SK-N-SH (cell line): ENCODE results near the gene CLDN7. TPM values are rescaled to one million over a fixed set of nuclear protein-coding genes. Genes with fewer than 3 reads are reported as not detected.

ENCODE experiments used
- CTCF ChIA-PET: fragments of 300-600, 350-600 bp; formaldehyde crosslinking; extraction: SDS; loops from one replicate; lab custom pipeline; 2021; lab: Yijun Ruan, JAX
- POLR2A ChIA-PET: fragments of 350-600 bp; sonication (Branson Sonifier 250); formaldehyde crosslinking; extraction: SDS; loops from one replicate; lab custom pipeline; 2020; ENCODE audit warnings: antibody characterized with exemption, inconsistent platforms; lab: Yijun Ruan, JAX
- DNase-seq: peaks from one replicate; pipeline ENCODE4 v3.0.0; 2012
- H2AFZ ChIP-seq: fragments of 200-600 bp; sonication (generic); 2 replicates; pipeline ENCODE4 v1.8.1; 2016; ENCODE audit warnings: antibody characterized with exemption, mild to moderate bottlenecking, low read depth
- H3F3A ChIP-seq: fragments of 200-600 bp; sonication (generic); replicated peaks from 2 replicates; pipeline ENCODE3; 2016; ENCODE audit warnings: antibody characterized with exemption, mild to moderate bottlenecking; ENCODE audit not compliant: insufficient read depth
- H3K27ac ChIP-seq, 2 experiments: fragments of 200-500 bp in 1 of 2; fragments of 200-600 bp in 1 of 2; sonication (Bioruptor generic) in 1 of 2; sonication (generic), shearing (Covaris generic) in 1 of 2; 2 replicates each; pipeline versions ENCODE4 v1.5.1 to v1.6.1; 2014 to 2016; ENCODE audit warnings: low read depth in 2 of 2, inconsistent platforms in 1 of 2, low read length in 1 of 2, mild to moderate bottlenecking in 1 of 2, mixed read lengths in 1 of 2
- H3K27me3 ChIP-seq: fragments of 200-600 bp; sonication (generic), shearing (Covaris generic); 2 replicates; pipeline ENCODE4 v1.6.1; 2016; ENCODE audit warnings: mixed run types; ENCODE audit not compliant: insufficient read depth
- H3K36me3 ChIP-seq, 2 experiments: fragments of 200-500 bp in 1 of 2; fragments of 200-600 bp in 1 of 2; sonication (Bioruptor generic) in 1 of 2; sonication (generic) in 1 of 2; replicated peaks in 1 of 2; 2 replicates each; pipeline versions ENCODE3 to v1.5.1; 2014 to 2016; ENCODE audit warnings: low read length in 1 of 2, mild to moderate bottlenecking in 1 of 2; ENCODE audit not compliant: insufficient read depth in 2 of 2, control insufficient read depth in 1 of 2
- H3K4me1 ChIP-seq, 2 experiments: fragments of 200-500 bp in 1 of 2; fragments of 200-600 bp in 1 of 2; sonication (Bioruptor generic) in 1 of 2; sonication (generic), shearing (Covaris generic) in 1 of 2; 2 replicates each; pipeline versions ENCODE4 v1.5.1 to v1.6.1; 2014 to 2016; ENCODE audit warnings: low read depth in 1 of 2, low read length in 1 of 2, mixed run types in 1 of 2; ENCODE audit not compliant: insufficient read depth in 2 of 2, control insufficient read depth in 1 of 2
- H3K4me2 ChIP-seq: fragments of 200-600 bp; sonication (generic), shearing (Covaris generic); 2 replicates; pipeline ENCODE4 v1.6.1; 2017; ENCODE audit warnings: mixed run types
- H3K4me3 ChIP-seq, 2 experiments: fragments of 200-500 bp in 1 of 2; fragments of 200-600 bp in 1 of 2; sonication (Bioruptor generic) in 1 of 2; sonication (generic), shearing (Covaris generic) in 1 of 2; 2 replicates each; pipeline versions ENCODE4 v1.5.1 to v1.8.1; 2014 to 2016; ENCODE audit warnings: low read depth in 2 of 2, inconsistent platforms in 1 of 2, low read length in 1 of 2, mild to moderate bottlenecking in 1 of 2, mixed read lengths in 1 of 2, moderate library complexity in 1 of 2
- H3K79me2 ChIP-seq: fragments of 200-600 bp; sonication (generic); 2 replicates; pipeline ENCODE4 v1.8.1; 2017; ENCODE audit warnings: mild to moderate bottlenecking; ENCODE audit not compliant: insufficient read depth
- H3K9ac ChIP-seq: fragments of 200-600 bp; sonication (generic); 2 replicates; pipeline ENCODE4 v1.6.1; 2017; ENCODE audit warnings: mixed run types
- H3K9me2 ChIP-seq: fragments of 200-600 bp; sonication (generic); 2 replicates; pipeline ENCODE4 v1.6.1; 2017; ENCODE audit warnings: mixed run types
- H3K9me3 ChIP-seq: fragments of 200-600 bp; sonication (generic); 2 replicates; pipeline ENCODE4 v1.6.1; 2017; ENCODE audit warnings: mixed run types, mild to moderate bottlenecking, moderate library complexity
- H4K20me1 ChIP-seq: fragments of 200-600 bp; sonication (generic); 2 replicates; pipeline ENCODE4 v1.6.1; 2017; ENCODE audit warnings: mild to moderate bottlenecking, mixed run types; ENCODE audit not compliant: insufficient read depth
- CHD2 ChIP-seq: fragments of 150-350 bp; IDR thresholded peaks from 2 replicates; pipeline ENCODE4 v1.6.1; 2018; ENCODE audit warnings: low read length; ENCODE audit not compliant: partially characterized antibody
- CTCF ChIP-seq: fragments of 200-600 bp; sonication (generic); IDR thresholded peaks from 2 replicates; pipeline ENCODE4 v1.6.1; 2017; ENCODE audit warnings: antibody characterized with exemption, mild to moderate bottlenecking, moderate library complexity
- EP300 ChIP-seq, 2 experiments: IDR thresholded peaks; 2 replicates each; pipeline versions ENCODE4 v1.4.0 to v1.6.1; 2012; ENCODE audit warnings: borderline replicate concordance in 1 of 2, low read depth in 1 of 2, low read length in 1 of 2
- MEF2A ChIP-seq: IDR thresholded peaks from 2 replicates; pipeline ENCODE4 v1.4.0; 2012; ENCODE audit warnings: low read depth, borderline replicate concordance
- POLR2AphosphoS5 ChIP-seq: IDR thresholded peaks from 2 replicates; pipeline ENCODE4 v1.6.1; 2012; ENCODE audit warnings: low read depth, low read length
- RFX5 ChIP-seq: IDR thresholded peaks from 2 replicates; pipeline ENCODE4 v1.6.1; 2012; ENCODE audit warnings: mild to moderate bottlenecking, improper control_type of control experiment, low read length
- SIN3A ChIP-seq: IDR thresholded peaks from 2 replicates; pipeline ENCODE4 v1.6.1; 2012; ENCODE audit warnings: low read depth, mild to moderate bottlenecking, low read length, moderate library complexity, borderline replicate concordance
- TEAD4 ChIP-seq: IDR thresholded peaks from 2 replicates; pipeline ENCODE4 v1.4.0; 2012; ENCODE audit warnings: mild to moderate bottlenecking, borderline replicate concordance; ENCODE audit not compliant: insufficient read depth
- WGBS: methylation state at CpG from one replicate; pipeline ENCODE4 v1.1.6; 2017; ENCODE audit warnings: low lambda C conversion rate; 5-methylcytosine and 5-hydroxymethylcytosine counted together
- polyA plus RNA-seq, 3 experiments: library from polyadenylated mRNA; depleted of rRNA; stranded (reverse); fragments of >200 nt; gene quantifications; 2 replicates each; pipeline ENCODE4 v1.2.3, GENCODE V29; 2012
- TF ChIP-seq, protein P1 (sequence below): IDR thresholded peaks from 2 replicates; pipeline ENCODE4; 2012

The CLDN7 gene
- polyA plus RNA-seq, 1 of the 3 experiments (the other 2 are of a cell fraction), result 5.0 TPM

DNA sequence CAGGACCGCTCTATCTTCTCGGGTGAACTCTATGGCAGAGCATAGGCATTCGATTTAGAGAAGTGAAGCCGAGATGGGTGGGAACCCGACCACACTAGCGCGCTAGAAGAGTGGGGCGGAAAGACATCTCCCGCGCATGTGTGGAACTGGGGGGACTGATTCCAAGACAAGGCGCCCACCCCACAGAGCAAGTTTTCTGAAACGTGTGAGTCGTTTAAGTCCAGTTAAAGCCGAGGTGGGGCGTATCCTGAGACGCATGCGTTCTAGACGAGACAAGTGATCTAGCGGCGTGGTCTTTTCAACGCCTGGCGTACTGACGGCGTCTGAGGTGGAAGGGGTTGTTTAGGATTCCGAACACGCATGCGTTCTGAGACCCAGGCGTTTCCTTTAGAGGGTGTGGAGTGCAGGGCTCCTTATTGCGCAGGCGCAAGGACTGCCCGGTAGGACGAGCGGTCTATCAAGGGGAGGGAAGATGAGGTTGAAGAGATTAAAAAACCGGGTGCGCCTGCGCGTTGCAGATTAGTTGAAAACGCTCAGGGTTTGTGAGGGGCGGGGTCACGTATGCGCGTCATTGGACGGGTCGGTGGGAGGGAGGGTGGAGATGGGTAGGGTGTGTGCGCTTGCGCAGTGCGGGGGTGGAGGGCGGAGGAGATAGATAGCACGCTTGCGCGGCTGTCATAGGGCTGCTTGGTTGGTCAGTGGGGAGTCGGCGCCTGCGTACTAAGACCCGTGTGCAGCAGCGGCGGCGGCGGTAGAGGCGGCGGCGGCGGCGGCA lies 44.8 kb upstream of the CLDN7 start, which contains the start of gene EIF5A (continued):
- TF ChIP-seq CTCF (no peak), TEAD4 (no peak), CHD2 (no peak), RFX5 (no peak), EP300 (IDR thresholded peaks at IDR 0.05; ENCODE audit: borderline replicate concordance in 1 of 2, low read depth in 1 of 2, low read length in 1 of 2) (no peak), POLR2AphosphoS5 (peak; percentile 84), MEF2A (no peak)
- TF ChIP-seq, protein P1, sequence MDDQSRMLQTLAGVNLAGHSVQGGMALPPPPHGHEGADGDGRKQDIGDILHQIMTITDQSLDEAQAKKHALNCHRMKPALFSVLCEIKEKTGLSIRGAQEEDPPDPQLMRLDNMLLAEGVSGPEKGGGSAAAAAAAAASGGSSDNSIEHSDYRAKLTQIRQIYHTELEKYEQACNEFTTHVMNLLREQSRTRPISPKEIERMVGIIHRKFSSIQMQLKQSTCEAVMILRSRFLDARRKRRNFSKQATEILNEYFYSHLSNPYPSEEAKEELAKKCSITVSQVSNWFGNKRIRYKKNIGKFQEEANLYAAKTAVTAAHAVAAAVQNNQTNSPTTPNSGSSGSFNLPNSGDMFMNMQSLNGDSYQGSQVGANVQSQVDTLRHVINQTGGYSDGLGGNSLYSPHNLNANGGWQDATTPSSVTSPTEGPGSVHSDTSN, result no peak

GRCh38 chr17:7304179-7304578 lies 41.9 kb upstream of the CLDN7 start:
- peaks cover 0 to 1% of the 10 kb centered on the region in 2 experiments for H3K36me3 ChIP-seq
- peaks cover 1 to 2% of the 10 kb centered on the region in 2 experiments; a peak in 3 of 4 replicates for H3K4me1 ChIP-seq
- WGBS, result 88% methylated on average over 7 of the region's 7 CpGs
- H3K9me2 ChIP-seq, result no peaks in the 10 kb centered on the region
- H3F3A ChIP-seq, result peaks cover 17% of the 10 kb centered on the region
- ChIA-PET POLR2A (no interaction called here), CTCF (interaction anchor here (1.1 to 3.6 kb wide), 2 partner anchors 23 to 259 kb away, joined by 3 to 14 read pairs; partner anchors contain the start of gene SLC2A4)
- no peak overlapping the region for H2AFZ ChIP-seq
- H3K9ac ChIP-seq, result no peak overlapping the region
- peaks cover 17% of the 10 kb centered on the region for H3K79me2 ChIP-seq
- H3K4me3 ChIP-seq, result no peak overlapping the region
- no peaks in the 10 kb centered on the region for H3K27me3 ChIP-seq
- H3K9me3 ChIP-seq, result no peaks in the 10 kb centered on the region
- H3K4me2 ChIP-seq, result no peak overlapping the region
- no peak overlapping the region for H3K27ac ChIP-seq
- no peak for DNase-seq
- peaks cover 9% of the 10 kb centered on the region for H4K20me1 ChIP-seq
- no peak for TF ChIP-seq SIN3A
- TF ChIP-seq, protein P1, result no peak
